Measurements from ENCODE around the gene MFAP1.
"Not testable (repeated sequence)": the region's sequence is repeated elsewhere in the genome, so short reads cannot be mapped to it uniquely, and the experiment has no call there.

Gene MFAP1, protein sequence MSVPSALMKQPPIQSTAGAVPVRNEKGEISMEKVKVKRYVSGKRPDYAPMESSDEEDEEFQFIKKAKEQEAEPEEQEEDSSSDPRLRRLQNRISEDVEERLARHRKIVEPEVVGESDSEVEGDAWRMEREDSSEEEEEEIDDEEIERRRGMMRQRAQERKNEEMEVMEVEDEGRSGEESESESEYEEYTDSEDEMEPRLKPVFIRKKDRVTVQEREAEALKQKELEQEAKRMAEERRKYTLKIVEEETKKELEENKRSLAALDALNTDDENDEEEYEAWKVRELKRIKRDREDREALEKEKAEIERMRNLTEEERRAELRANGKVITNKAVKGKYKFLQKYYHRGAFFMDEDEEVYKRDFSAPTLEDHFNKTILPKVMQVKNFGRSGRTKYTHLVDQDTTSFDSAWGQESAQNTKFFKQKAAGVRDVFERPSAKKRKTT

DNA sequence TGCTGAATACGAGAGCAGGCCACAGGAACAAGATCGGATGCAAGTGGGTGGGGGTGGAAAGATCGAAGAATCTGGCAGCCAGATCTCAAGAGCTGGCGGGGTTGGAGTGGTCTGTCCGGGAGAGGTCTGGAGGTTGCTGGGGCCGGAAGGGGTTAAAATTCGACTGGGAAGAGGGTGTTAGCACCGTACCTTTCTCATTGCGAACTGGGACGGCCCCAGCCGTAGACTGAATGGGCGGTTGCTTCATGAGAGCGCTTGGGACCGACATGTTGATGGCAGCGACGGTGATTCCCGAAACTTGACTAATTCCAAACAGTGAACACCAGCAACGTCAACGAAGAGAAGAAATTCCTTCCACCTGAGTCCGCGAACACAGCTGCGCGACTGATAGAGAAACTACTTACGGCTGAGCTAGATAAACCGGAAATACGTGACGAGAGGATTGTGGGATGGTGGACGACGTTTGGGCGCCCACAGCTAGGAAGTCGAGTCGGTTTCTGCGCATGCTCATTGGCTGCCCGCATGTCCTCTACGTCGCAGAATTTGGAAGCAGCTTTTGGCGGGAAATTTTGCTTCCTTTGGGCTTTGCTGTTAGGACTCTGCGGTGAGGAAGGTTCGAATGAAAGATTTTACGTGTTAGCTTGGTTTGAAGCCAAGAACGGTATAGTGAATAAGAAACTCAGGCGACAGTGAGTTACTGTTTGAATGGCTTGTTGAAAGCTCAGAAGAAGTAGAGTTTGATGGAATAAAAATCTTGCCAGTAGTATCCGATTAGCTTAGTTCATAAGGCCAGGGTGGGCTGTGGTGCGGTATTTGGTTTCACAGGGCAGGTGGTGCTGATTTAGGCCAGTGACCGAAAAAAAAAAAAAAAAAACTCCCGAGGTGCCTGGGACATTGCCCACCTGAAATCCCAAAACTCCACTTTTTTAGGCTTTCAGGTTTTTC is at the start of gene MFAP1:
TSS of gene MFAP1 (minus strand) at position 389 of the 945 bp plus-strand sequence. CDS start at position 268, 121 bp downstream.
- peak; percentile 100 for DNase-seq (ENCODE audit: low spot score)

DNA sequence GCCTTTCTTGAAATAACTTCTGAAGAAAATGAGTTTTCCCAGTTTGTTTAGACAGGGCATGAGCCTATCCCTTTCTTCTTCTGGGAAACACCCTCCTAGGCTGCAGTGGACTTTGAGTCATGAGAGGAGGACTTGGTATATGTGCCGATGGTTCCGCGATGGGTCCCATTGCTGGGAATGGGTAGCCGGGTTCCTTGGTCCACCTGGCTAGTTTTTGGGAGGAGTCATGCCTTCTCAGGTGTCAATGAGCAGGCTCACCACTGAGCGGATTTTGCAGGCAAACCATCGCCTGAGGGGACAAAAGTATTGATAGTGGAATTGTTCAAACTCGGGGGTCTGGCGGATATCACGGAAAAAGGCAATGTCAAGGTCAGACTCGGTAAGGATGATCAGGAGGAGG is 49.2 kb upstream of the MFAP1 start:
- DNase-seq (ENCODE audit: low spot score): no peak

DNA sequence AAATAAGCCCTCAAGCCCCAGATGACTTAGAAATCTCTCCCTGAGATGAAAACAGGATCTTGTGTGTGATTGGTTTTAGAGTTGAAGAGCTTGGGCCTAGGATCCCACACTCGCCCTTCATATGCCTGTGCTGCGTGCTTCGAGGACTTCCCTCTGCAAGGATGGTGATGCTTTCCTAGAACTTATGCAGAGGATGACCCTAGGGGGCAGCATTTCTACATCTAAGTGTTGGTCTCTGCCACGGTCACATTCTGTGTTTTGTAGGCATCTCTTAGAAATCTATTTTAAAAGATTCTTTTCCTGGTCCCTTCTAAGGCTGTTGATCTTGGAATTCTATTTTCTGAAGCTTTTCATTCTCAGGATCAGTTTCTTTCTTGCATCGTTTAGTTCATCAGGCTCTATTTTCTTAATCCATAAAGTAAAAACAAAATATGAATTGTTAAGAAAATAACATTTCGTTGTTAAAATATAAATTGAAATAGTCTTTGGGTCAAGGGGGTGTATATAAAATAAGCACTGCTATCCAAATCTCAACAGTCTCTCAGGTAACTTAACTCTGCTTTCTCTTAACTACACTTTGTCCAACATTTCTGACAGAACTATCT is 48.0 kb upstream of the MFAP1 start:
- peak; percentile 59 for DNase-seq (ENCODE audit: low spot score)

DNA sequence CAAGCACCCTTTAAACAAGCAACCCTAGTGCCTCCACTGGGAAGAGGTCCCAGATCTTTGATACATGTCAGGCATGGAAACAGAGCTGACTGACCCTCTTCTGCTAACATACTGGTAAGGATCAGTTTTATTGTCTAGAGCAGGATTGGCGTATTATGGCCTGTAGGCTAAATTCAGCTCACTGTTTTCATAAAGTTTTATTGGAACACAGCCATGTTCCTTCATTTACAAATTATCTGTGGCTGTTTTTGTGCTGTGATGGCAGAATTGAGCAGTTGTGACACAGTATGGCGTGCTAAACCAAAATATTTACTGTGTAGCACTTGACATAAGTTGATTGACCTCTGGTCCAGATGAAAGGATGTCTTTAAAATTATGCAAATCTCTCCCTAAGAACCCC is 47.3 kb upstream of the MFAP1 start:
- DNase-seq (ENCODE audit: low spot score): no peak

DNA sequence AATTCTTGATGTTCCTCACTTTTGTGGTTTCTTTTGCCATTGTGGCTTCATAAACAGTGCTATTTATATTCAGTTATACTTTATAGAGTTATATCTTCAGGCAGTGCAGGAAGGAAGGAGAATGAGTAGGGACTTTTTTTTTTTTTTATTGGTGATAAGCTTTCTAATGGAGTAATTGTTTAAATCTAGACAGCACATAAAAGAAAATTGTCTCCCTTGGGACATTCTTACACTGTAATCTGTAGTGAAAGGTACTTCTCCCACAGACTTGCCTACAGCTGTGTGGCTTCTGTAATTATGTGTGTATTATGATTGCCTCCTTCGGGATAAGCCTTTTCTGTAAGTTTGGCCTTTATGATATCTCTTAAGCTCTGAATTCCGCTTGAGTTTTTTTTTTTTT is 43.9 kb upstream of the MFAP1 start:
- DNase-seq (ENCODE audit: low spot score): no peak

DNA sequence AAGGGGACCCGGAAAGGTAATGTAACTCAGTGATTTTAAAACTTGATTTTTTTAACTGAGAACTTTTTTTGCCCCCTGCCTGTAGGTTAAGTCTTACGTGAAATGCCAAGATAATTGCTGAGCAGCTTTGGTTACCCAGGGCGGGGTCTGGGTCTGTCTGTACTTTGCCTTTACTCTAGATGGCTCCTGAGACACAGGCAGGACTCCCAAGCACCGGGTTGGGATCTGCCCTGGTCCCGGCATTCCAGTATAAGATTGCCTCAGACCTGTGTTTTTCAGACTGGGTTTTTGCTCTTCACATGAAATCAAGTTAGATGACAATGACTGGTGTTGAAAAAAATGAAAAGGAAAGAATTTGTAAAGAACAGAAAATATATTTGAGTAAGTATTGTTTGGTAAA is 42.6 kb upstream of the MFAP1 start:
- no peak for DNase-seq (ENCODE audit: low spot score)

DNA sequence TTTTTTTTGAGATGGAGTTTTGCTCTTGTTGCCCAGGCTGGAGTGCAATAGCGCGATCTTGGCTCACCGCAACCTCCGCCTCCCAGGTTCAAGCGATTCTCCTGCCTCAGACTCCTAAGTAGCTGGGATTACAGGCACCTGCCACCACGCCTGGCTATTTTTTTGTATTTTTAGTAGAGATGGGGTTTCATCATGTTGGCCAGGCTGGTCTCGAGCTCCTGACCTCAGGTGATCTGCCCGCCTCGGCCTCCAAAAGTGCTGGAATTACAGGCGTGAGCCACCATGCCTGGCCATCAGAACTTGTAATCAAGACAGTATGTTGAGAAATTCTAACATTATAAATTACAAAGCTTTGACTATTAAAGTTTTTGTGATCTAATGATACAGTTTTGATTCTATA is 42.1 kb upstream of the MFAP1 start:
- not testable (repeated sequence) for DNase-seq (ENCODE audit: low spot score)

DNA sequence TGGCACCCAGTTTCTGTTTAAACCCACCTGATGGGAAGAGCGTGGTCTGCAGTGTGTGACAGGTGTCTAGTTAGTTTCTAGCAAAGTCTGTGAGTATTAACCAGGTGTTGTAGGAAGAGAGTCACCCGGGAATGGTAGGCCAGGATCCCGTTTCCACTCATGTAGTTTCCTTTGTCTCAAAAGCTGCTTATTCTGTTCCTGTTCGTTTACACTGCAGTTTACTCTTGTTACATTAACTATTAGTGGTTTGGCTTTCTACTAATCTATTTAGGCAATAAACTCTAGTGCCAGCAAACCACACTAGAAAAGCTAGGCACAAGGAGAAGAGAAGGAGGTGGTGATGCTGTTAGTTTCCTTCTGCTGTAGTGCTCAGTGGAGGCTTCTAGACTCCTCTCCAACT is 35.1 kb upstream of the MFAP1 start:
- DNase-seq (ENCODE audit: low spot score): no peak

DNA sequence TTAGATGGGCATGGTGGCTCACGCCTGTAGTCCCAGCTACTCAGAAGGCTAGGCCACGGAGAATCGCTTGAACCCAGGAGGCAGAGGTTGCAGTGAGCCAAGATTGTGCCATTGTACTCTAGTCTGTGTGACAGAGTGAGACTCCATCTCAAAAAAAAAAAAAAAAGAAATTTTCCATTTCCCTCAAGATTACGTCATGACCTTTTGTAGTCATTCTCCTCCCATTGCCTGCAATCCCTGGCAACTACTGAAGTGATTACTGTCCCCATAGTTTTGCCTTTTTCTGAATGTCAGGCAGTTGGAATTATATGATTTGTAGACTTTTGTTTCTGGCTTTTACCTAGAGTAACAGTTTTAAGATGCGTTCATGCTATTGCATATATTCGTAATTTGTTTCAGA is 30.3 kb upstream of the MFAP1 start:
- DNase-seq (ENCODE audit: low spot score): no peak

DNA sequence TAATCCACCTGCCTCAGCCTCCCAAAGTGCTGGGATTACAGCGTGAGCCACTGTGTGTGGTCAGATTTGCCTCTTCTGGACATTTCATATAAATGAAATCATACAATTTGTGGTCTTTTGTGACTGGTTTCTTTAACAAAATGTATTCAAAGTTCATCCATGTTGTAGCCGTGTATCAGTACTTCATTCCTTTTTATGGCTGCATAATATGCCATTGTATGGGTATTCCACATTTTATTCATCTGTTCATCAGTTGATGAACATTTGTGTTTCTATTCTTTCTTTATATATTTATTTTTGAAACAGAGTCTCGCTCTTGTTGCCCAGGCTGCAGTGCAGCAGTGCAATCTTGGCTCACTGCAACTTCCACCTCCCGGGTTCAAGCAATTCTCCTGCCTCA is 28.1 kb upstream of the MFAP1 start:
- no peak for DNase-seq (ENCODE audit: low spot score)

DNA sequence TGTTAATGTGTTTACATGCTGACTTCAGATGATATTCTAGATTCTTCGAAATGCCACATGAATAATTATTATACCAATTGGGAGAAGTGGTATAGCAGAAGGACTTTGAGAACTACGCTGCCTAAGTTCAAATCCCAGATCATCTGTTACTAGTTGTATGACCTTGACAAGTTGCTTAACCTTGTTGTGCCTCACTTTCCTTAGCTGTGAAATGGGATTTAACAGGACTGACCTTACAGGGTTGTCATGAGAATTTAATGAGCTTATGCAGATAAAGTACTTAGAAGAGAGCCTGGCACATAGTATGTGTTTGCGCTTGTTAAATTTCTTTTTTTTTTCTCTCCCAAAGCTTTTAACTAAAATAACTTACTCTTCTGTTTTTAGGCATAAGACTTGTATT is 26.8 kb upstream of the MFAP1 start:
- no peak for DNase-seq (ENCODE audit: low spot score)

DNA sequence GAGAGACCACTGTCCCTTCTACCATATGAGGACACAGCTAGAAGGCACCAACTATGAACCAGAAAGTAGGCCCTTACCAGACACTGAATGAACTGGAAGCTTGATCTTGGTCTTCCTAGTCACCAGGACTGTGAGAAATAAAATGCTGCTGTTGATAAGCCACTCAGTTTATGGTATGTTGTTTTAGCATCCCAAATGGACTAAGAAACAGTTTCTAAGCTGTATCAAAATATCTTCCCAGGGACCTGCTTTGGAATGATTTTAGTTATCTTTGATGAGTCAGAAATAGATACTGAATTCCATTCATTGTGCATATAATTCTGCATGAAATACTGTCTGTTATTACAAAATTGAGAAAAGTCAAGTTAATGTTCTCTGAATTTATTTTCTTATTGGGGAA is 20.9 kb upstream of the MFAP1 start:
- DNase-seq (ENCODE audit: low spot score): no peak

DNA sequence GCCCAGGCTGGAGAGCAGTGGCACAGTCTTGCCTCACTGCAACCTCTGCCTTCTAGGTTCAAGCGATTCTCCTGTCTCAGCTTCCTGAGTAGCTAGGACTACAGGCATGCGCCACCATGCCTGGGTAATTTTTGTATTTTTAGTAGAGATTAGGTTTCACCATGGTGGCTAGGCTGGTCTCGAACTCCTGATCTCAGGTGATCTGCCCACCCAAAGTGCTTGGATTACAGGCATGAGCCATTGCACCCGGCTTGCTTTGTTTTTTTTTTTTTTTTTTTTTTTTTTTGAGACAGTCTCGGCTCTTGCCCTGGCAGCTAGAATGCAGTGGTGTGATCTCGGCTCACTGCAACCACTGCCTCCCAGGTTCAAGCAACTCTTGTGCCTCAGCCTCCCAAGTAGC is 8.0 kb upstream of the MFAP1 start:
- DNase-seq (ENCODE audit: low spot score): not testable (repeated sequence)

DNA sequence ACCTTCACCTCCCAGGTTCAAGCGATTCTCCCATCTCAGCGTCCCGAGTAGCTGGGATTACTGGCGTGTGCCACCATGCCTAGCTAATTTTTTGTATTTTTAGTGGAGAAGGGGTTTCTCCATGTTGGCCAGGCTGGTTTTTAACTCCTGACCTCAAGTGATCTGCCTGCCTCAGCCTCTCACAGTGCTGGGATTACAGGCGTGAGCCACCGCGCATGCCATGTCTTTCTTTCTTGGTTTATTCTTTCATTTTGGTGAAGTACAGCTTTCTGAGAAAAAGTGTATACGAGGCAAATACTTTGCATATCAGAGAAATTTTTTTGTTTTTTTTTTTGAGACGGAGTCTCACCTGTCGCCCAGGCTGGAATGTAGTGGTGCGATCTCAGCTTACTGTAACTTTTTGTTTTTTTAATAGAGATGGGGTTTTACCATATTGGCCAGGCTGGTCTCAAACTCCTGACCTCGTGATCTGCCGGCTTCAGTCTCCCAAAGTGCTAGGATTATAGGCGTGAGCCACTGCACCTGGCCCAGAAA is 7.1 kb upstream of the MFAP1 start:
- DNase-seq (ENCODE audit: low spot score): not testable (repeated sequence)

DNA sequence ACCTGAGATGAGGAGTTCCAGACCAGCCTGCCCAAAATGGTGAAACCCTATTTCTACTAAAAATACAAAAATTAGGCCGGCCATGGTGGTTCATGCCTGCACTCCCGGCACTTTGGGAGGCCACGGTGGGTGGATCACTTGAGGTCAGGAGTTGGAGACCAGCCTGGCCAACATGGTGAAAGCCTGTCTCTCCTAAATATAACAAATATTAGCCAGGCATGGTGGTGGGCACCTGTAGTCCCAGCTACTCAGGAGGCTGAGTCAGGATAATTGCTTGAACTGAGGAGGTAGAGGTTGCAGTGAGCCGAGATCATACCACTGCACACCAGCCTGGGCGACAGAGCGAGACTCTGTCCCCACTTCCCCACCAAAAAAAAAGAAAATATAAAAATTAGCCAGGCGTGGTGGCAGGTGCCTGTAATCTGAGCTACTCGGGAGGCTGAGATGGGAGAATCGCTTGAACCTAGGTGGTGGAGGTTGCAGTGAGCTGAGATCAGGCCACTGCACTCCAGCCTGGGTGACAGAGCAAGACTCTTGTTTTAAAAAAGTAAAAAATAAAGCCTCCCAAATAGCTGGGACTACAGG is 6.3 kb upstream of the MFAP1 start:
- not testable (repeated sequence) for DNase-seq (ENCODE audit: low spot score)

DNA sequence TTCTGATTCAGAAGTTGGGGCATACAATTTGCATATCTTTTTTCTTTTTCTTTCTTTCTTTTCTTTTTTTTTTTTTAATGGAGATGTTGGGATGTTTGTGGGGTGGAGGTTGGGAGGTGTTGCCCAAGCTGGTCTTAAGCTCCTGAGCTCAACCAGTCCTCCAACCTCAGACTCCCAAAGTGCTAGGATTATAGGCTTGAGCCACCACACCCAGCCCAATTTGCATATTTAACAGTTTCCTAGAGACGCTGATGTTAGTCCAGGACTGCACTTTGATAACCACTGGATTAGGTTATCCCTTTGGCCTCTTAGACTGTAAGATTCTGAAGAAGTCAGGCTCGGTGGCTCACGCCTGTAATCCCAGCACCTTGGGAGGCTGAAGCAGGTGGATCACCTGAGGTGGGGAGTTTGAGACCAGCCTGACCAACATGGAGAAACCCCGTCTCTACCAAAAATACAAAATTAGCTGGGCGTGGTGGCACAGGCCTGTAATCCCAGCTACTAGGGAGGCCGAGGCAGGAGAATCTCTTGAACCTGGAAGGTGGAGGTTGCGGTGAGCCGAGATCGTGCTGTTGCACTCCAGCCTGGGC is 5.6 kb upstream of the MFAP1 start:
- DNase-seq (ENCODE audit: low spot score): not testable (repeated sequence)

DNA sequence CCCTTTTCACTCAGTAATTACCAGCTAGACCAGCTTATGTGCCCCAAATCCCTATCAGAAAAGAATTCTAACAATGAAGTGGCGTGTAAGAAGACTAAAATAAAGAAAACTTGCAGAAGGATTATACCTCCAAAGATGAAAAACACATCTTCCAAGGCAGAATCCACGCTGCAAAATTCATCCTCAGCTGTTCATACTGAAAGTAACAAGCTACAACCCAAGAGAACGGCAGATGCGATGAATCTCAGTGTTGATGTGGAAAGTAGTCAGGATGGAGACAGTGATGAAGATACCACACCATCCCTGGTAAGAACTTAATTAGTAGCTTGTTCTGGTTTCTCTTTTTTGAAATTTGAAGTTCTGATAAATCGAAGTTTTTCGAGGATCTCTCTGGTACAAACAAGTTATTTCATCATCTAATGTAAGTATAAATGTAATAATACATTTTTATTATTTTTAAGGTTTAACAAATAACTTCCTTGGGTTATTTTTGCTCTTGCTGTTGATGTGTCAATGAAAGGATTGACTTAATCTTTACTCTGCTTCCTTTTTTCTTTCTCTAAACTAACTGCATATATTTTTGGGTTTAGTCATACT is 3.7 kb upstream of the MFAP1 start:
- peak; percentile 53 for DNase-seq (ENCODE audit: low spot score)

DNA sequence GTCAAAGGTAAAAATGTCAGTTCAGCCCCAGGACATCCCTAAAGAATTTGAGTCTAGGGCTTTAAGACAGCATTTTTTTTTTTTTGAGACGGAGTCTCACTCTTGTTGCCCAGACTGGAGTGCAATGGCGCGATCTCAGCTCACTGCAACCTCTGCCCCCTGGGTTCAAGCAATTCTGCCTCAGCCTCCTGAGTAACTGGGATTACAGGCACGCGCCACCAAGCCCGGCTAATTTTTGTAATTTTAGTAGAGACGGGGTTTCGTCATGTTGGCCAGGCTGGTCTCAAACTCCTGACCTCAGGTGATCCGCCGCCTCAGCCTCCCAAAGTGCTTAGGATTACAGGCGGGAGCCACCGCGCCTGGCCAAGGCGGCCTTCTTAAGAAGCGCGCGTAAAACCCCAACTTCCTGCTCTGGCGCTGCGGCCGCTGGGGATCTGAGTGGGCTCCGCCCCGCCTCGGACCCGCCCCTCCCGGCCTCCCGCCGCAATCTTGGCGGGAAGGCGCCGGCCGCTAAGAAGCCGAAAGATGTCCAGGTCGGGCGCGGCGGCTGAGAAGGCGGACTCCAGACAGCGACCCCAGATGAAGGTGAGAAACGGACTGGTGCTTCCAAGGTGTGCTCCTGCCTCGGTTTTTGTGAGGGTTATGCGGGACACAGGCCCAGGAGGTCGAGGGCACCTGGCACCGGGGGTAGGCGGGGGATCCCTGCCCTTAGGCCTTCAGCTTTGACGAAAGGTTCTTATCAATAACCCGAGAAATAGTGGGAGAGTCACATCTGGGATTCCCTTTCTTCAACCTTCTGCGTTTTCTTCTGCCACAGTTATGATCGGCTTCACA is 2.2 kb upstream of the MFAP1 start, which contains the start of gene WDR76:
TSS of gene WDR76 (plus strand) at position 495 of the 834 bp plus-strand sequence. CDS start at position 526, 31 bp downstream.
- peak; percentile 94 for DNase-seq (ENCODE audit: low spot score)

DNA sequence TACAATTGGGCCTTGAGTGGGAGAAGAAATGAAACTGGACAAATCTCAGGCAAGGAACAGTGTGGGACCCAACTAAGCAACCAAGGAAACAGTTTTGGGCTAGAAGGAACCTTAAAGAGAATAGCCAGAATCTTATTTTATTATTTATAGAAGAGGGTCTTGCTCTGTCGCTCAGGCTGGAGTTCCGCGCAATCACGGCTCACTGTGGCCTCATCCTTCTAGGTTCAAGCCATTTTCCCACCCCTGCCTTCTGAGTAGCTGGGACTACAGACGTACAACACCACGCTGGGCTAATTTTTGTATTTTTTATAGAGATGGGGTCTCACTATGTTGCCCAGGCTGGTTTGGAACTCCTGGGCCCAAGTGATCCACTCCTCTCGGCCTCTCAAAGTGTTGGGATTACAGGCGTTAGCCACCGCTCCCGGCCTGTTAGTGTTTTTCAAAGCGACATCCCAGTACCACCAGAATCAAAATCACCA is 1.6 kb upstream of the MFAP1 start:
- no peak for DNase-seq (ENCODE audit: low spot score)

DNA sequence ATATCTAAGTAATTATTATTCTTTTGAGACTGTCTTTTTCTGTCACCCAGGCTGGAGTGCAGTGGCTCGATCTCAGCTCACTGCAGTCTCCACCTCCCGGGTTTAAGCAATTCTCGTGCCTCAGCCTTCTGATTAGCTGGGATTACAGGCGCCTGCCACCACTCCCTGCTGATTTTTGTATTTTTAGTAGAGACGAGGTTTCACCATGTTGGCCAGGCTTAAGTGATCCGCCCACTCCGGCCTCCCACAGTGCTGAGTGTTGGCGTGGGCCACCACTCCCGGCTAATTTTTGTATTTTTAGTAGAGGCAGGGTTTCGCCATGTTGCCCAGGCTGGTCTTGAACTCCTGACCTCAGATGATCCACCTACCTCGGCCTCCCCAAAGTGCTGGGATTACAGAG is 815 bp upstream of the MFAP1 start:
- not testable (repeated sequence) for DNase-seq (ENCODE audit: low spot score)
